K562 (cell line): ENCODE results near the gene AP3B1. TPM values are rescaled to one million over a fixed set of nuclear protein-coding genes. Genes with fewer than 3 reads are reported as not detected.

Experiments used
- ATAC-seq: fragments of 200-7000 bp; cut with Tn5 transposase; 3 replicates; pipeline ENCODE4 v1.9.1; 2020; ENCODE audit warnings: moderate library complexity
- BruUV-seq: library from RNA; stranded (reverse); fragments of 400-500 nt; replicated peaks from 2 replicates; lab custom pipeline; 2021; lab: Mats Ljungman, UMichigan
- CTCF ChIA-PET: fragments of 300-600 bp; formaldehyde crosslinking; extraction: SDS; loops from one replicate; lab custom pipeline; 2021; ENCODE audit warnings: low intra/inter-chr PET ratio; lab: Yijun Ruan, JAX
- POLR2A ChIA-PET: fragments of 300-600, 350-650 bp; sonication (Branson Sonifier 250); formaldehyde crosslinking; extraction: SDS; loops from one replicate; lab custom pipeline; 2021; ENCODE audit warnings: antibody characterized with exemption, inconsistent platforms; lab: Yijun Ruan, JAX
- DNase-seq, 4 experiments: peaks; one replicate each; pipeline versions ENCODE4 v3.0.0 to v3.0.0-alpha.2; 2011 to 2018; ENCODE audit warnings: low spot score in 3 of 4, mixed read lengths in 3 of 4; ENCODE audit errors: extremely low read depth in 1 of 4
- FAIRE-seq: peaks from 2 replicates; lab custom pipeline; 2011; peaks lifted over from hg19 to GRCh38; lab: Jason Lieb, UNC
- H2AFZ ChIP-seq: 2 replicates; pipeline ENCODE4 v1.6.0; 2011; ENCODE audit warnings: low read depth, low read length, control low read depth, inconsistent platforms
- H3K27ac ChIP-seq: fragments of 200-600 bp; 3 replicates; pipeline ENCODE4 v1.8.0; 2011; ENCODE audit warnings: low read depth, mild to moderate bottlenecking, control low read depth, inconsistent platforms, low read length, moderate library complexity, mixed read lengths; ENCODE audit errors: extremely low read depth
- H3K27me3 ChIP-seq, 2 experiments: fragments of 300-600 bp in 1 of 2; 2 replicates in 1 of 2; 3 replicates in 1 of 2; pipeline versions ENCODE4 v1.6.0 to v1.8.0; 2011; ENCODE audit warnings: inconsistent platforms in 2 of 2, low read length in 2 of 2, mild to moderate bottlenecking in 1 of 2, mixed read lengths in 1 of 2, moderate library complexity in 1 of 2; ENCODE audit not compliant: control insufficient read depth in 2 of 2, insufficient read depth in 2 of 2
- H3K36me3 ChIP-seq: fragments of 300-600 bp; 3 replicates; pipeline ENCODE4 v1.8.0; 2011; ENCODE audit warnings: mild to moderate bottlenecking, low read length, inconsistent platforms; ENCODE audit not compliant: control insufficient read depth, insufficient read depth
- H3K4me1 ChIP-seq, 2 experiments: fragments of 200-600 bp in 1 of 2; replicated peaks in 1 of 2; 2 replicates in 1 of 2; 3 replicates in 1 of 2; pipeline versions ENCODE4 v1.5.1 to v1.8.0; 2011; ENCODE audit warnings: inconsistent platforms in 2 of 2, low read length in 2 of 2, mild to moderate bottlenecking in 1 of 2, mixed read lengths in 1 of 2, moderate library complexity in 1 of 2; ENCODE audit not compliant: control insufficient read depth in 2 of 2, insufficient read depth in 2 of 2
- H3K4me2 ChIP-seq: 2 replicates; pipeline ENCODE4 v1.6.1; 2011; ENCODE audit warnings: low read length, control low read depth, inconsistent platforms, mixed read lengths; ENCODE audit not compliant: insufficient read depth
- H3K4me3 ChIP-seq: fragments of 200-600 bp; sonication (generic), shearing (Covaris generic); 2 replicates; pipeline ENCODE4 v1.5.1; 2016; ENCODE audit warnings: control low read depth, inconsistent platforms
- H3K79me2 ChIP-seq: fragments of 200-600 bp; 3 replicates; pipeline ENCODE4 v1.8.0; 2011; ENCODE audit warnings: low read length, inconsistent platforms; ENCODE audit not compliant: control insufficient read depth, insufficient read depth
- H3K9ac ChIP-seq, 2 experiments: 2 replicates each; pipeline versions ENCODE4 v1.6.0 to v1.6.1; 2011; ENCODE audit warnings: low read depth in 2 of 2, low read length in 2 of 2, control low read depth in 1 of 2, inconsistent platforms in 1 of 2, mild to moderate bottlenecking in 1 of 2, mixed read lengths in 1 of 2; ENCODE audit not compliant: insufficient read depth in 1 of 2
- H3K9me1 ChIP-seq: one replicate; pipeline ENCODE4 v1.6.0; 2011; ENCODE audit warnings: inconsistent platforms, mild to moderate bottlenecking, low read length, moderate library complexity; ENCODE audit not compliant: control insufficient read depth, insufficient read depth
- H3K9me3 ChIP-seq: replicated peaks from 2 replicates; pipeline ENCODE4 v1.5.1; 2011; ENCODE audit warnings: low read depth, low read length, inconsistent platforms; ENCODE audit not compliant: control insufficient read depth, insufficient read depth
- H4K20me1 ChIP-seq: replicated peaks from 2 replicates; pipeline ENCODE4 v1.6.1; 2011; ENCODE audit warnings: low read length, inconsistent platforms, mixed read lengths; ENCODE audit not compliant: control insufficient read depth, insufficient read depth
- E2F1 ChIP-seq: sonication (generic); formaldehyde crosslinking; IDR thresholded peaks from 2 replicates; pipeline ENCODE4 v1.8.1; 2023; ENCODE audit warnings: mild to moderate bottlenecking, missing genetic modification reagents, moderate library complexity
- ELK3 ChIP-seq: fragments of 450-650 bp; formaldehyde crosslinking; IDR thresholded peaks from 2 replicates; pipeline ENCODE4 v1.4.0; 2020; ENCODE audit warnings: mild to moderate bottlenecking
- KHSRP ChIP-seq: fragments of 450-650 bp; IDR thresholded peaks from 2 replicates; pipeline ENCODE4 v1.6.1; 2017
- SNIP1 ChIP-seq: fragments of 450-650 bp; IDR thresholded peaks from 2 replicates; pipeline ENCODE4 v1.7.1; 2017; ENCODE audit warnings: low read depth, mild to moderate bottlenecking
- TCFL5 ChIP-seq: fragments of 250-450 bp; sonication (Bioruptor Pico); conservative IDR thresholded peaks from 2 replicates; pipeline ENCODE4 v1.6.1; 2021; ENCODE audit warnings: mild to moderate bottlenecking, moderate library complexity, matching md5 sums
- ZNF318 ChIP-seq, 2 experiments: fragments of 450-650 bp; IDR thresholded peaks; 2 replicates each; pipeline ENCODE4 v1.6.1; 2016; ENCODE audit warnings: mild to moderate bottlenecking in 2 of 2, borderline replicate concordance in 1 of 2, low read depth in 1 of 2, moderate library complexity in 1 of 2
- WGBS: fragments of 100-300 bp; shearing (Covaris generic); methylation state at CpG from one replicate; pipeline ENCODE4 v1.1.6; 2016; ENCODE audit warnings: low coverage, mixed read lengths; ENCODE audit not compliant: insufficient coverage; ENCODE audit errors: missing lambda C conversion rate; 5-methylcytosine and 5-hydroxymethylcytosine counted together
- in situ Hi-C: fragments of 300-500 bp; cut with MboI; formaldehyde crosslinking; loops from 4 replicates; pipeline ENCODE4 v1.15.0; 2018; ENCODE audit warnings: inconsistent platforms, mixed read lengths
- intact Hi-C: fragments of 100-400 bp; cut with micrococcal nuclease; formaldehyde crosslinking; loops from 2 replicates; pipeline ENCODE4 v1.14.2; 2022
- polyA plus RNA-seq, 8 experiments: library from polyadenylated mRNA; depleted of rRNA in 4 of 8; stranded (reverse) in 5 of 8; unstranded in 3 of 8; fragments of >200 nt; fragmentation: Nextera tagmentation in 2 of 8; fragmentation: Illumina TruSeq in 1 of 8; extraction: Ambion mirVana in 2 of 8; extraction: Trizol in 1 of 8; gene quantifications; 2 replicates each; pipeline versions ENCODE4 v1.2.1 to v1.2.3, GENCODE V29; 2011 to 2014; ENCODE audit warnings: inconsistent platforms in 1 of 8, missing spikeins in 1 of 8
- total RNA-seq, 7 experiments: library from RNA; depleted of rRNA in 6 of 7; stranded (reverse); fragments of >200 nt in 6 of 7; fragmentation: Illumina TruSeq in 2 of 7; extraction: Trizol in 2 of 7; gene quantifications; 2 replicates each; pipeline versions ENCODE4 v1.2.1 to v1.2.3, GENCODE V29; 2011 to 2021; ENCODE audit warnings: low replicate concordance in 1 of 7

Gene AP3B1
- total and polyA plus RNA-seq, 9 of the 15 experiments (the other 6 are each of a cell fraction or from before 2014, with no cell fraction given): 21.1 to 61.8 (median 42.2) TPM

GRCh38 chr5:78132507-78132906 is 162.0 kb downstream of the AP3B1 start:
- DNase-seq: no peak
- no peak overlapping the region for H3K9ac ChIP-seq
- BruUV-seq: no TSS peak
- H4K20me1 ChIP-seq: no peaks in the 10 kb centered on the region
- TF ChIP-seq E2F1 (CRISPR knock-in tag) (no peak), SNIP1 (no peak), ELK3 (no peak), TCFL5 (CRISPR knock-in tag) (no peak), ZNF318 (IDR thresholded peaks at IDR 0.05; ENCODE audit: borderline replicate concordance in 1 of 2, low read depth in 1 of 2) (no peak), KHSRP (no peak)
- H3K9me1 ChIP-seq: peaks cover 2% of the 10 kb centered on the region
- H3K4me1 ChIP-seq: no peaks in the 10 kb centered on the region
- no peak overlapping the region for H2AFZ ChIP-seq
- H3K27me3 ChIP-seq: no peaks in the 10 kb centered on the region
- WGBS: 97% methylated on average over 2 of the region's 2 CpGs
- no peaks in the 10 kb centered on the region for H3K79me2 ChIP-seq
- H3K9me3 ChIP-seq: no peaks in the 10 kb centered on the region
- H3K4me3 ChIP-seq: no peak overlapping the region
- FAIRE-seq: no peak
- no peak for ATAC-seq
- H3K4me2 ChIP-seq: no peak overlapping the region
- in situ Hi-C loops: no loop called here
- no peak overlapping the region for H3K27ac ChIP-seq
- ChIA-PET CTCF (no interaction called here), POLR2A (interaction anchor here (0.7 kb wide), 1 partner anchor 217 kb away, joined by 3 read pairs; no protein-coding TSS in a partner anchor)
- H3K36me3 ChIP-seq: peaks cover 15% of the 10 kb centered on the region; the same call in 1 of the 3 replicates
- intact Hi-C loops: no loop called here
